GM12874 (cell line): Measurements from ENCODE around the gene RFX2.

Experiments used
- CTCF ChIP-seq: IDR thresholded peaks from 2 replicates; pipeline ENCODE4 v1.5.1; 2011; ENCODE audit warnings: low read depth, mild to moderate bottlenecking, control low read depth, low read length, moderate library complexity; ENCODE audit not compliant: insufficient read depth

Gene RFX2

GRCh38 chr19:5997371-5997770 lies 112.9 kb downstream of the RFX2 start:
- TF ChIP-seq CTCF, result no peak

- no peak for TF ChIP-seq CTCF
Measured at GRCh38 chr19:5996623-5997320, 113.5 kb downstream of the RFX2 start.

- no peak for TF ChIP-seq CTCF
Measured at GRCh38 chr19:5996102-5996501, 114.2 kb downstream of the RFX2 start.

- no peak for TF ChIP-seq CTCF
Measured at GRCh38 chr19:5995606-5996005, 114.7 kb downstream of the RFX2 start.

GRCh38 chr19:5994405-5995165 lies 115.7 kb downstream of the RFX2 start:
- no peak for TF ChIP-seq CTCF

GRCh38 chr19:5993648-5994358 lies 116.5 kb downstream of the RFX2 start:
- no peak for TF ChIP-seq CTCF

GRCh38 chr19:5993201-5993600 lies 117.1 kb downstream of the RFX2 start:
- TF ChIP-seq CTCF, result no peak
